Thyroid gland (tissue), 4 donors: ENCODE data around the gene TRABD2B.

Experiments used
- POLR2A ChIP-seq, 2 donors: fragments of 450-650 bp; IDR thresholded peaks; one replicate each; pipeline ENCODE4 v1.6.1; 2017; ENCODE audit warnings: antibody characterized with exemption in 2 of 2, mild to moderate bottlenecking in 2 of 2, moderate library complexity in 1 of 2
- TF ChIP-seq, protein P1 (sequence below), 6 experiments: fragments of 200-600 bp in 3 of 6; fragments of 450-650 bp in 3 of 6; sonication (generic) in 3 of 6; IDR thresholded peaks; one replicate each; pipeline ENCODE4 v1.5.1; 2016 to 2019; ENCODE audit warnings: antibody characterized with exemption in 6 of 6, mild to moderate bottlenecking in 2 of 6, inconsistent platforms in 1 of 6, moderate library complexity in 1 of 6

DNA sequence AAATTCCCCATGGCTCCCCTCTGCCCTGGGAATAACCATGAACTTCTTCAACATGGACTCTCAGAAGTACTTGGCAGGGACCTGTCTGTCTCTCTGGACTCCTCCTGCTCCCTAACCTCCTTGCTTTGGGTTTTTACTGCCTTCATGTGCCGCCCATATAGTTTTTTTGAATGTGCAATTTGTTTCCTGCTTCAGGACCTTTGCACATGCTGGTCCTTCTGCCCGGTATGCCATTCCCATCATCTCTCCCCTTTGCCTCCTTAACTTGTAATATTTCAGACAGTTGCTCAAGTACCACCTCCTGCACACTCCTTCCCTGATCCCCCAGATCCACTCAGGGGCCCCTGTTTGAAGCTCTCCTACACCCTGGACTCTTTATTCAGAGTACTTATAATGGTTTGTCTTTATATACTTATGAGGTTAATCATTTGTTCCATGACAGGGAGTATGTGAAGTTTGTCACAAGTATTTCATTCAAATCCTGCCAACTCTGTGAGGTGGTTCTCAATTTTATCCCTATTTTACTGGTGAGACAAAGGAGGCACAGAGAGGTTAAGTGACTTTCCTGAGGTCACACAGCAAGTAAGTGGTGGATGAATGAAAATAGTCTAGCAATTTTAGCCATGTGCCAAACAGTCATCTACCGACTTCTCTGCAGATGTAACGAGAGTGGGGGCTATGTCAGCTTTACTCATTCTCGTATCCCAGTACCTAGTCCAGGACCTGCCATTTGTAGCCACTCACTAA is 180.7 kb downstream of the TRABD2B start:
- TF ChIP-seq POLR2A (IDR thresholded peaks at IDR 0.05), result no peak
- TF ChIP-seq, protein P1, sequence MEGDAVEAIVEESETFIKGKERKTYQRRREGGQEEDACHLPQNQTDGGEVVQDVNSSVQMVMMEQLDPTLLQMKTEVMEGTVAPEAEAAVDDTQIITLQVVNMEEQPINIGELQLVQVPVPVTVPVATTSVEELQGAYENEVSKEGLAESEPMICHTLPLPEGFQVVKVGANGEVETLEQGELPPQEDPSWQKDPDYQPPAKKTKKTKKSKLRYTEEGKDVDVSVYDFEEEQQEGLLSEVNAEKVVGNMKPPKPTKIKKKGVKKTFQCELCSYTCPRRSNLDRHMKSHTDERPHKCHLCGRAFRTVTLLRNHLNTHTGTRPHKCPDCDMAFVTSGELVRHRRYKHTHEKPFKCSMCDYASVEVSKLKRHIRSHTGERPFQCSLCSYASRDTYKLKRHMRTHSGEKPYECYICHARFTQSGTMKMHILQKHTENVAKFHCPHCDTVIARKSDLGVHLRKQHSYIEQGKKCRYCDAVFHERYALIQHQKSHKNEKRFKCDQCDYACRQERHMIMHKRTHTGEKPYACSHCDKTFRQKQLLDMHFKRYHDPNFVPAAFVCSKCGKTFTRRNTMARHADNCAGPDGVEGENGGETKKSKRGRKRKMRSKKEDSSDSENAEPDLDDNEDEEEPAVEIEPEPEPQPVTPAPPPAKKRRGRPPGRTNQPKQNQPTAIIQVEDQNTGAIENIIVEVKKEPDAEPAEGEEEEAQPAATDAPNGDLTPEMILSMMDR (IDR thresholded peaks at IDR 0.05), result no peak
